Esophagus (tissue), 2 donors: ENCODE measurements around the gene WDR18. TPM values are rescaled to one million over a fixed set of nuclear protein-coding genes. Genes with fewer than 3 reads are reported as not detected.

Source experiments
- H3K27ac ChIP-seq, 2 donors: one replicate each; pipeline ENCODE4 v1.5.1; 2013; ENCODE audit warnings: low read depth in 2 of 2, mild to moderate bottlenecking in 2 of 2, inconsistent platforms in 1 of 2, low read length in 1 of 2, moderate library complexity in 1 of 2
- H3K27me3 ChIP-seq, 2 donors: one replicate each; pipeline ENCODE4 v1.6.1; 2013; ENCODE audit warnings: low read length in 2 of 2, control low read depth in 1 of 2, mild to moderate bottlenecking in 1 of 2; ENCODE audit not compliant: insufficient read depth in 2 of 2, control insufficient read depth in 1 of 2
- H3K36me3 ChIP-seq, 2 donors: one replicate each; pipeline ENCODE4 v1.6.1; 2013; ENCODE audit warnings: low read length in 1 of 2; ENCODE audit not compliant: control insufficient read depth in 2 of 2, insufficient read depth in 2 of 2
- H3K4me1 ChIP-seq, 2 donors: one replicate each; pipeline ENCODE4 v1.6.1; 2013; ENCODE audit warnings: low read length in 1 of 2; ENCODE audit not compliant: control insufficient read depth in 2 of 2, insufficient read depth in 2 of 2
- H3K4me3 ChIP-seq, 2 donors: one replicate each; pipeline ENCODE4 v1.5.1; 2013; ENCODE audit warnings: low read length in 2 of 2, mild to moderate bottlenecking in 2 of 2, low read depth in 1 of 2, moderate library complexity in 1 of 2
- H3K9me3 ChIP-seq, 2 donors: one replicate each; pipeline ENCODE4 v1.6.1; 2013; ENCODE audit warnings: mild to moderate bottlenecking in 2 of 2, low read depth in 1 of 2, low read length in 1 of 2, moderate library complexity in 1 of 2; ENCODE audit not compliant: control insufficient read depth in 2 of 2, insufficient read depth in 1 of 2
- WGBS, 2 donors: extraction: QIAGEN DNeasy Blood & Tissue Kit; methylation state at CpG; one replicate each; pipeline ENCODE4 v1.1.7; 2013; 5-methylcytosine and 5-hydroxymethylcytosine counted together
- polyA plus RNA-seq, 2 donors: library from polyadenylated mRNA; stranded (reverse); fragments of 200-250 nt; gene quantifications; one replicate each; pipeline ENCODE4 v1.2.3, GENCODE V29; 2013
- donor health status: healthy with polysubstance abuse.
- donor health status: Bipolar disorder and iron deficiency.

WDR18 gene
- polyA plus RNA-seq, 2 donors = 36.2 to 44.8 TPM

GRCh38 chr19:996051-996838 lies 12.1 kb downstream of the WDR18 start:
- whole genome bisulfite sequencing, 2 donors = 6 to 9% methylated on average over 56 to 64 of the region's 64 CpGs
- H3K4me3 ChIP-seq = peak overlapping the region in 1 of 2 donors; percentile 29
- peaks cover 0 to 20% of the 10 kb centered on the region in 2 donors for H3K27me3 ChIP-seq
- peaks cover 0 to 14% of the 10 kb centered on the region in 2 donors for H3K36me3 ChIP-seq
- H3K9me3 ChIP-seq = peaks cover 0 to 4% of the 10 kb centered on the region in 2 donors
- no peak overlapping the region for H3K27ac ChIP-seq
- peaks cover 0 to 8% of the 10 kb centered on the region in 2 donors for H3K4me1 ChIP-seq

DNA sequence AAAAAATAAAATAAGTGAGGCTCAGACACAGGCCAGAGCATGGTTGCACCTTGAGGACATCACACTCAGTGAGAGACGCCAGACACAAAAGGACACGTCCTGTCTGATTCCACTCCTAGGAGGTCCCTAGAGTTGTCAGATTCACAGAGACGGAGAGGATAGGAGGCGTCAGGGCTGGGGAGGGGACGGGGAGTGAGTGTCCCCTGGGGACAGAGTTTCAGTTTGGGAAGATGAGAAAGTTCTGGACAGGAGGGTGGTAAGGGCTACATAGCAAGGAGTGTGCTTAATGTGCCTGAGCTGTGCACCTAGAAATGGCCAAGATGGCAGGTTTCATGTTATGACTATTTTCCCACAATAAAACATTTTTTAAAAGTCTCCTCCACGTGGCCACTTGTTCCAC lies 13.9 kb downstream of the WDR18 start:
- peaks cover 0 to 24% of the 10 kb centered on the region in 2 donors for H3K27me3 ChIP-seq
- 26 to 28% methylated on average over 6 of the region's 6 CpGs for WGBS, 2 donors

DNA sequence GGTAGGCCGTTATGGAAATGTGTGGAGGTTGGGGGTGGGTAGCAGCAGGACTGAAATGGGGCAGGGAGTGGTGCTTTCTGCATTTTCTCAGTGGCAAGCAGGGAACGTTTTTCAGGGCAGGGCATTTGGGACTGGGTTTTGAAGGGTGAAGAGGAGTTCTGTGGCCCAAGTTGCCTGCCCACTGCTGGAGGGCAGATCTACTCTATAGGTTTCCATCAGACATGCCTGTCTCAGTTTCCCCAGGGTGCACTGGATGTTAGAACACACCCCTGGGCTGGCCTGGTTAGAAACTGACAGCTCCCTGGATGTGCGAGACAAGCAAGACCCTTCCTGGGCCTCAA lies 15.2 kb downstream of the WDR18 start:
- WGBS, 2 donors = 49 to 64% methylated on average over 3 of the region's 3 CpGs
- Histone ChIP-seq H3K27me3 (peaks cover 0 to 24% of the 10 kb centered on the region in 2 donors), H3K9me3 (peaks cover 0 to 4% of the 10 kb centered on the region in 2 donors), H3K27ac (no peak overlapping the region), H3K36me3 (peaks cover 0 to 4% of the 10 kb centered on the region in 2 donors), H3K4me1 (peaks cover 0 to 8% of the 10 kb centered on the region in 2 donors), H3K4me3 (no peak overlapping the region)

More for the DNA sequence above, 13.9 kb downstream of the WDR18 start:
- Histone ChIP-seq H3K4me1 (peaks cover 0 to 8% of the 10 kb centered on the region in 2 donors), H3K4me3 (no peak overlapping the region), H3K27ac (no peak overlapping the region), H3K36me3 (peaks cover 0 to 5% of the 10 kb centered on the region in 2 donors), H3K9me3 (peaks cover 0 to 4% of the 10 kb centered on the region in 2 donors)

- WGBS, 2 donors = 1% methylated on average over 29 to 43 of the region's 43 CpGs
- H3K27me3 ChIP-seq = peaks cover 0 to 24% of the 10 kb centered on the region in 2 donors
- H3K27ac ChIP-seq = no peak within 1 kb of the TSS
- H3K9me3 ChIP-seq = peaks cover 0 to 4% of the 10 kb centered on the region in 2 donors
- no peaks in the 10 kb centered on the region for H3K36me3 ChIP-seq
- H3K4me1 ChIP-seq = peaks cover 0 to 8% of the 10 kb centered on the region in 2 donors
- peak within 1 kb of the TSS in 1 of 2 donors; percentile 4 for H3K4me3 ChIP-seq
These were observed 15.9 kb downstream of the WDR18 start, which contains the start of gene GRIN3B for GRCh38 chr19:1000095-1000494. Gene GRIN3B (plus strand): TSS chr19:1000419. CDS start chr19:1000438, 19 bp downstream.

- Histone ChIP-seq H3K27ac (no peak overlapping the region), H3K4me3 (no peak overlapping the region), H3K36me3 (no peaks in the 10 kb centered on the region), H3K9me3 (peaks cover 0 to 4% of the 10 kb centered on the region in 2 donors), H3K27me3 (peaks cover 0 to 20% of the 10 kb centered on the region in 2 donors), H3K4me1 (peaks cover 0 to 6% of the 10 kb centered on the region in 2 donors)
- WGBS, 2 donors = 4 to 6% methylated on average over 49 to 73 of the region's 73 CpGs
These were observed 16.7 kb downstream of the WDR18 start for GRCh38 chr19:1000591-1001537.

DNA sequence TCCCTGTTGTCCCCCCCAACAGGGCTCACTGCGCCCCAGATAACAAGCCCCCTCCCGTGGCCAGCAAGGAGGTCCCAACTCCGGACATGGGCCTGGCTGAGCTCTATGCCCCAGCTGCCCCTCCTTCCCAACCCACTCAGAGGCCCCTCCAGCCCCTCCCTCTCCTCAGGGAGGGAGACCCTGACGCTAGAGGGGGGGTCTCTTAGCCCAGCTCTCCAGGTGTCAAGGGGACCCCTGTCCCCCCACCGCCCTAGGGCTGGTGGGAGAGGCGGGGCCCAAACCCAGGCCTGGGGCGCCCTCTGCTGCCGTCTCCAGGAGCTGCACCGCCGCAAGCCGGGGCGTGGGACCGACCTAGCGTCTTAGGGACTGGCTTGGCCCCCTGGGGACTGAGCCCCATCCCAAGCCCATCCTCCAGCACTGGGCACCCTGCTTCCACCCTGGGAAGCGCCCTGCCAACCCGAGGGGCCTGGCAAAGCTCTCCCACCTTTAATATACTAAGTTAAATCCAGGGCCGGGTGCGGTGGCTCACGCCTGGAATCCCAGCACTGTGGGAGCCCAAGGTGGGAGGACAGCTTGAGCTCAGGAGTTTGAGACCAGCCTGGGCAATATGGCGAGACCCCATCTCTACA lies 17.5 kb downstream of the WDR18 start:
- Histone ChIP-seq H3K27ac (no peak overlapping the region), H3K4me3 (no peak overlapping the region), H3K27me3 (peaks cover 0 to 15% of the 10 kb centered on the region in 2 donors), H3K4me1 (no peaks in the 10 kb centered on the region), H3K9me3 (no peaks in the 10 kb centered on the region), H3K36me3 (no peaks in the 10 kb centered on the region)
- 9% methylated on average over 19 to 20 of the region's 20 CpGs for WGBS, 2 donors

GRCh38 chr19:1002600-1002999 lies 18.5 kb downstream of the WDR18 start:
- peaks cover 0 to 15% of the 10 kb centered on the region in 2 donors for H3K27me3 ChIP-seq

DNA sequence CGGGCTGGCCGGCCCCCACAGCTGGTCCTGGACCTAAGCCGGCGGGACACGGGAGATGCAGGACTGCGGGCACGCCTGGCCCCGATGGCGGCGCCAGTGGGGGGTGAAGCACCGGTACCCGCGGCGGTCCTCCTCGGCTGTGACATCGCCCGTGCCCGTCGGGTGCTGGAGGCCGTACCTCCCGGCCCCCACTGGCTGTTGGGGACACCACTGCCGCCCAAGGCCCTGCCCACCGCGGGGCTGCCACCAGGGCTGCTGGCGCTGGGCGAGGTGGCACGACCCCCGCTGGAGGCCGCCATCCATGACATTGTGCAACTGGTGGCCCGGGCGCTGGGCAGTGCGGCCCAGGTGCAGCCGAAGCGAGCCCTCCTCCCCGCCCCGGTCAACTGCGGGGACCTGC lies 19.1 kb downstream of the WDR18 start:
- Histone ChIP-seq H3K4me3 (no peak overlapping the region), H3K27me3 (peaks cover 0 to 15% of the 10 kb centered on the region in 2 donors), H3K4me1 (no peaks in the 10 kb centered on the region), H3K9me3 (no peaks in the 10 kb centered on the region), H3K27ac (no peak overlapping the region), H3K36me3 (peaks cover 0 to 3% of the 10 kb centered on the region in 2 donors)
- WGBS, 2 donors = 83 to 88% methylated on average over 28 to 37 of the region's 37 CpGs

More at GRCh38 chr19:1002600-1002999, 18.5 kb downstream of the WDR18 start:
- Histone ChIP-seq H3K9me3 (no peaks in the 10 kb centered on the region), H3K36me3 (peaks cover 0 to 3% of the 10 kb centered on the region in 2 donors), H3K4me3 (no peak overlapping the region), H3K27ac (no peak overlapping the region), H3K4me1 (no peaks in the 10 kb centered on the region)
- WGBS, 2 donors = 72 to 76% methylated on average over 4 of the region's 4 CpGs
